DMS153 (cell line): ENCODE results near the gene ZC3H18.
"Not testable (repeated sequence)": the region's sequence is repeated elsewhere in the genome, so short reads cannot be mapped to it uniquely, and the experiment has no call there.

Source experiments
- DNase-seq: peaks from one replicate; lab custom pipeline; 2025; lab: John Stamatoyannopoulos, UW

Gene ZC3H18

DNA sequence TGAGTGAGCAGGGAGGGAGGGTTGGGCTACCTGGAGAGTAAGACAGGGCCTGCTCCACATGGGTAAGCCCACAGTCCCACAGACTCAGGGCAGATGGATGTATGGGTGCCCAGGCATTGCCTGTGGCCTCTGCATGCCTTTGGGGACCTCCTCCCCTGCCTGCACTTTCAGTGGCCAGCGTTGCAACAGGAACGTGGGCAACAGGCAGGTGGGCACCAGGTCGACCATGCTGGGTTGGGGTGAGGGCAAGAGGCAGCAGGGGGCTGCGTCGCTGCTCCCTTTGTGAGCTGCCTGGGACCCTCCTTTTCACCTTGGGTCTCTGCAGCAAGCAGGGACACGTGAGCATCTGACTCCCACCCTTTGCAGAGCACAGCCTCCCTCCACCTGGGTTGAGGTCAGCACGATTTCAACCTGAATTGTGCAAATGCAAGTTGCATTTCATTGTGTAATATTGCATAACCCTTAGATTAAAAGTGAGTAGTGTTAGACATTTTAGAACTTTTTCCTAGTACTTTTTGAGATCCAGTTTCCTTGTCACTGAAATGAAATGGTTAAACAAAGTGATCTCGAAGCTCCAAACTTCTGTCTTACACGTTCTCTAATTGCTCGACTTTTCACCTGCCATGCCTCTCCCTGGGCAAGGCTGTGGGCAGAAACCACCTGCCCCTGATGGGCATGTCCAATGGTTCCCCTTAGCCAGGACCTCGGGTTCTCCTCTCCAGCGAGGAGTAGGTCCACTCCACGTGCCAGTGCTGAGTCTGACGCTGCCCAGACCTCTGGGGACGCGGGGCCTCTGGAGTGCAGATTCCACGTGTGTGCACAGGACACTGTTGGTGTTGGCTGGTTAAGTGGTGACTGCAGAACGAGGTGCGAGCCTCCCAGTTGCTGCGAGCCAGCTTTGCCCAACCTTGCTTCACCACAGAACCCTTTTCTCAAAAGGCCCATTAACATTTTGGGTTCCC is 35.3 kb downstream of the ZC3H18 start:
- DNase-seq, result no peak

DNA sequence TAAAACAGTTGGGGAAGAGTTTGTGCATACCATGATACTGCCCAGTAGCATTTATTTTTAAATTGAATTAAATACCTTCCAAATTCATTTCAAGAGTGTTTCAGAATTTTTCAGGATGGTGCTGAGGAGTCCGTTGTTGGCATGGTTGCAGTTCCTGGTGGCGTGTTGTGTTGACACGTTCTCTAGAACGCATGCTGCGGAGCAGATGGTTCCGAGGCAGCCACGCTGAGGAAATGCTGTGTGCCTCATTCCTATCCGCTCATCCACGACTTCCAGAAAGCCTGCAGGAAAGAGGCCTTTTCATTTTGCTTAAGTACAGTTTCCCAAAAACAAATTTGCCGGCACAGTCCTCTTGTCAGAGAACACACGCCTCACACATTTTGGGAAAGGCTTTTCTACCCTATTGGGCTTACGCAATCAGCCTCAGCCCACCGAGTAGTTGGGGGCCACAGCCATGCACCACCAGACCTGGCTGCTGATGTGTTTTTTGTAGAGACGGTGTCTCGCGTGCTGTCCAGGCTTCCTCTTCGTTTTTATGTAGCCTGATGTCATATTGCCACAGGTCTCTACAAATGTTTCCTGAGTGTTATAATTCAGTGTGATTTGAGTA is 36.0 kb downstream of the ZC3H18 start:
- no peak for DNase-seq

DNA sequence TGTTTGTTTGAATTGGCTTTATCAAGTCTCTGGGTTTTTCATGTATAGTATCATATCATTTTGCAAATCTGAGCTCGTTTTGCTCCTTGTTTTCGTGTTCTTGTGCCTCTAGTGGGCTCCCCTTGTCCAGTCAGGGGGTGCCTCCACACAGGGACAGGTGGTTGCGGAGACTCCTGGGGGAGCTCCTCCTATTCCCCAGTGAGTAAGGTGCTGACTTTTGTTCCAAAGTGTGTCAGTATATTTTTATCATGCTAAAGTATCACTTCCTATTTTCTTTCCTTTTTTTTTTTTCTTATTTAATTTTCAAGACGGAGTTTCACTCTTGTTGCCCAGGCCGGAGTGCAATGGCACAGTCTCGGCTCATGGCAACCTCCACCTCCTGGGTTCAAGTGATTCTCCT is 37.9 kb downstream of the ZC3H18 start:
- no peak for DNase-seq

DNA sequence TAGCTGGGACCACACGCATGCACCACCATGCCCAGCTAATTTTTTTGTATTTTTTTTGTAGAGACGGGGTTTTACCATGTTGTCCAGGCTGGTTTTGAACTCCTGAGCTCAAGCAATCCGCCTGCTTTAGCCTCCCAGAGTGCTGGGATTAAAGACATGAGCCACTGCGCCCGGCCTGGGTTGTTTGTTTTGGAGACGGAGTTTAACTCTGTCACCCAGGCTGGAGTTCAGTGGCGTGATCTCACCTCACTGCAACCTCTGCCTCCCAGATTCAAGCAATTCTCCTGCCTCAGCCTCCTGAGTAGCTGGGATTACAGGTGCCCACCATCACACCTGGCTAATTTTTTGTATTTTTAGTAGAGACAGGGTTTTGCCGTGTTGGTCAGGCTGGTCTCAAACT is 39.2 kb downstream of the ZC3H18 start:
- not testable (repeated sequence) for DNase-seq

DNA sequence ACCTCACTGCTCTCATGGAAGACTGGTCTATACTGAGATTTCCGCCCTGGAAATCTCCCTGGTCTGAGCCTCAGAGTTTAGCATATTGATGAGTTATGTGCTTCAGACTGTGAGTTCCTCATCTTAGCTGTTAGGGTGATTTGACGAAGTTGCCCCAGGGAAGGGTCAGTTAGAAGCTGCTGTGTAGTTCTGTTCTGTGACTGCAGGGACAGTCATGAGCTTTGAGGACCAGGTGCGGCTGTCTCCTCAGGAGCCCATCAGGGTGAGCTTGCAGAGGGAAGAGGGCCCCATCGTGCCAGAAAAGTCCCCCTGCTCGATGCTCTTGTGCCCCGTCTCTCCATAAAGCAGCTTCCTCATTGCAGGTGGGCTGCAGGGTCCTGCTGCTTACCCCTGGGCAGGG is 39.9 kb downstream of the ZC3H18 start:
- no peak for DNase-seq

DNA sequence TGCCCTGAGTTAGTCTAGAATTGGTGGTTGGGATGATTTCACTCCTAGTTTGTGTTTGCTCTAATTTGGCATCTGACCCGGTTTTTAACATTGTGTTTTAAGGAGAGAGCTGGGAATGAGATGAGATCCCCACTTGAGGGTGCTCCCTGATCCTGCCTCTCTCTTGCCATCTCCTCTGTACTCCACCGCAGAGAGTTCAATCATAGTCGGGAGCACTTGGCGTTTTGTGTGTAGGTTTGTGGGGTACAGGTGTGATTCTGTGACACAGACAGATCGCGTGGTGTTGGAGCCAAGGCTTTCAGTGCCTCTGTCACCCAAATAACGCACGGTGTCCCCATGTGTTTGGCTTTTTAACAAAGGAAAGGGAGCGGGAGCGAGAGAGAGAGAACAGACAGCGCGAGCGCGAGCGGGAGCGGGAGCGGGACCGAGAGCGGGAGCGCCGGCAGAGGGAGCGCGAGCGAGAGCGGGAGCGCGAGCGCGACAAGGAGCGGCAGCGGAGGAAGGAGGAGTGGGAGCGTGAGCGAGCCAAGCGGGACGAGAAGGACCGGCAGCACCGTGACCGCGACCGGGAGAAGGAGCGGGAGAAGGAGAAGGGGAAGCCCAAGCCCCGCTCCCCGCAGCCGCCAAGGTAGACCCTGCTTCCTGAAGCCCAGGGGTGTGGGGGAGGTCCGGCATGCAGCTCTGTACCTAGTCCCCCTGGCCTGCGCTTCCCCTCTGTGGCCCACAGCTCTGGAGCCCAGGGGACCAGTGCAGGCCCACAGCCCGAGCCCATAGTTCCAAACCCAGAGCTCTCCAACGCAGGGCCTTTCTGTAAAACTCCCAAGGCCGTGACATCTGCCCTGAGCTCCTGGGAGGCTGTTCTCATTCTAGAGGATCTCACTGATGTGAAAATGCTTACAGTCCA is 41.0 kb downstream of the ZC3H18 start:
- no peak for DNase-seq

DNA sequence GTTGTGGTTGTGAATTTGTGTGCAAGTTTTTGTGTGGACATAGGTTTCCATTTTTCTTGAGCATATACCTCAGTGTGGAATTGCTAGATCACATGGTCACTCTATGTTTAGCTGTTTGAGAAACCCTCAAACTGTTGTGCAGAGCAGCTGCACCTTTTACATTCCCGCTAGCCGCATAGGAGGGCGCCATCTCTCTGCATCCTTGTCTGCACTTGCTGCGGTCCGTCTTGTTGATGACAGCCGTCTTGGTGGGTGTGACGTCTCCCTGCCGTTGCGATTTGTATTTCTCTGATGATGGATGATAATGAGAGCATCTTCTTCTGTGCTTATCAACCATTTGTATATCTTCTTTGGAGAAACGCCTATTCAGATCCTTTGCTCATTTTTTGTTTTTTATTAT is 43.1 kb downstream of the ZC3H18 start:
- no peak for DNase-seq

DNA sequence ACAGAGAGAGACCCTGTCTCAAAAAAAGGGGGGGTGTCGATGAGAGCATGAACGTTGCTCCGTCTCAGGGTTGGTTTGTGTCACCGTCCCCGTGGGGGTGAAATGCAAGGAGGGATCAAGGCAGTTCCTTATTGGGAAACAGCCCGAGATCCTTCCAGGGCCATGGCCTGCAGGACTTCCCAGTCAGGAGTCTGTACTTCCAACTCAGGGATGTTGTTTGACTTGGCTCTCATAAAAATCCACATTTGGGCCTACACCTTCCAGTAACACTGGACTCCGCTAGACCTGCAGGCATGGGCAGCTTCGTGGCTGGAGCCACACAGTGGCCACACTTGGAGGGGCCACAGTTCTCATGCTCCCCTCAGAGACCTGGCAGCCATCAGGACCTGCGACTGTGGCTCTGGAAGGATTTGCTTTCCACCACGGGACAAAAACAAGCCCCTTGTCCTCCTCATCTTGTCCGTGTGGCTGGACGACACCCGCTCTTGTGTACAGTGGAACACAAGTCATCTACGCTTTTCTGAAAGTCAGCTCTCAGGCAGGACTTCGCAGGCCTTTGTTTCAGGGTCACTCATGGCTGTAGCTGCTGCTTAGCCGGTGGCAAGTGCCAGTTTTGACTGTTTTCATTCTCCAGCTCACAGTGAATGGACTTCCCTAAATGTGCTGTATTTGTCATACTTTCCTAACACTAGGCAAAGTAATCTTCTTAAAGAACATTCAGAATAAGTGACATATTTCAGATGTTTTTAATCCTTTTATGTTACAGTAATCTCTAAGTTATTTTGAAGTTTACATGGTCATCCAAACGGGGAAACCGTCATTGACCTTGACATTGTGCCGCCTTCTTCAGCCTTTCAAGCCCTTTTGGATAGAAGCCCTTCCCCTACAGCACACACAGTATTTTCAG is 44.0 kb downstream of the ZC3H18 start:
- no peak for DNase-seq

DNA sequence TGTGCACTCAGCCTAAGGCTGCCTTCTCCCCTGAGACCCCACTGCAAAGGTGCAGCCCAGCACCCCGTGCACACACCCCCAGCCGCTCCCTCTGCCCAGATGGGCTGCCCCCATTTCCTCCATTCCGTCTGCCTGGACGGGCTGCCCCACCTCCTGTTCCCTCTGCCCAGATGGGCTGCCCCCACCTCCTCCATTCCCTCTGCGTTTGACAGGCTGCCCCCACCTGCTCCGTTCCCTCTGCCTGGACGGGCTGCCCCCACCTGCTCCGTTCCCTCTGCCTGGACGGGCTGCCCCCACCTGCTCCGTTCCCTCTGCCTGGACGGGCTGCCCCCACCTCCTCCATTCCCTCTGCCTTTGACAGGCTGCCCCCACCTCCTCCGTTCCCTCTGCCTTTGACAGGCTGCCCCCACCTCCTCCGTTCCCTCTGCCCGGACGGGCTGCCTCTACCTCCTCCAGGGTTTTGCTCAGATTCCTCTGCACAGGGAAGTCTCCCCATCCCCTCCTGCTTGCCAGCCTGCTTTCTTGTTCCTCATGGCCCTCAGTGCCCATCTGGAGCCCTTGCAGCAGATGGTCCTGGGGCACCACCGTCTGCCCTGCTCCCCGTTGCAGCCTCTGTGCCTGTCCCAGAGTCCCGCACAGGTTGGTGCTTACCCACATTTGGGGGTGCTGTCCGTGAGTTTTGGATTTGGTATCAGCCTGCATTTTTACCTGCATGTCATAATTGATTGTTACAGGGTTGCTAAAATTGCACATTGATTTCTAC is 44.8 kb downstream of the ZC3H18 start:
- DNase-seq, result no peak

DNA sequence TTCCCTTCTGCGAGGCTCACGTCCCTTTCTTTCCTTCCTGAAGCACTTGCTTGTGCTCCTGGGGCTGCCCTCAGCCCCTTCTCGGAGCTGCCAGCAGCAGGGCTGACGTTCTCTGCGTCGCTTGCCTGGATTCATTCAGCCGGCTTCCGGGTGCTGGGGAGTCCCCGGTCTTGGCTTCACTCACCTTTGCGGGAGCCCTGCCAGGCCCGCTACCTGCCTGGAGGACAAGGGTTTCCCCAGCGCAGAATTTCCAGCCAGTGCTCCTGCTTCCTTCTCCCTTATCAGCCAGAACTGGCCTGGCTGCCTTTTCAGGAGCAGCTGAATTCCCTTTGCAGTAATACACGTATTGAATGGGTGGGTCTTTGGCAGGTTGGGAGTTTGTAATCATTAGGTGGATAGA is 46.1 kb downstream of the ZC3H18 start:
- DNase-seq, result peak; percentile 68

DNA sequence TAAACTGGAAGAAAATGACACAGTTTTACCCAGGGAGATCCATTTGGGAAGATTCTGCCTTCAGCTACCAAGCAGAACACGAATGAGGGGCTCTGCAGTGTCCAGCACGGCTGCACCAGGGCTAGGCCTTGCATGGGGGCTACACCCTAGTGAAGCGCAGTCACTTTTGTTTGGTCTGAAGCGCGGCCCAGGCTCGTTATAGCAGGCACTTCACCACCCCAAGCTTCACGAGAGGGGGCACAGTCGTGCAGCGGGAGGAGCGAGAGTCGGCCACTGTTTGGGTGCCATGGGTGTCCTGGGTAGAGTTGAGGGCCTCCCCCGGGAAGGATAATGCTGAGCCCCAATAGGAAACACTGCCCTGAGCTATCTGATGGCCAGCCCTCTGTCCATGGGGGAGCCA is 46.5 kb downstream of the ZC3H18 start:
- DNase-seq, result no peak

DNA sequence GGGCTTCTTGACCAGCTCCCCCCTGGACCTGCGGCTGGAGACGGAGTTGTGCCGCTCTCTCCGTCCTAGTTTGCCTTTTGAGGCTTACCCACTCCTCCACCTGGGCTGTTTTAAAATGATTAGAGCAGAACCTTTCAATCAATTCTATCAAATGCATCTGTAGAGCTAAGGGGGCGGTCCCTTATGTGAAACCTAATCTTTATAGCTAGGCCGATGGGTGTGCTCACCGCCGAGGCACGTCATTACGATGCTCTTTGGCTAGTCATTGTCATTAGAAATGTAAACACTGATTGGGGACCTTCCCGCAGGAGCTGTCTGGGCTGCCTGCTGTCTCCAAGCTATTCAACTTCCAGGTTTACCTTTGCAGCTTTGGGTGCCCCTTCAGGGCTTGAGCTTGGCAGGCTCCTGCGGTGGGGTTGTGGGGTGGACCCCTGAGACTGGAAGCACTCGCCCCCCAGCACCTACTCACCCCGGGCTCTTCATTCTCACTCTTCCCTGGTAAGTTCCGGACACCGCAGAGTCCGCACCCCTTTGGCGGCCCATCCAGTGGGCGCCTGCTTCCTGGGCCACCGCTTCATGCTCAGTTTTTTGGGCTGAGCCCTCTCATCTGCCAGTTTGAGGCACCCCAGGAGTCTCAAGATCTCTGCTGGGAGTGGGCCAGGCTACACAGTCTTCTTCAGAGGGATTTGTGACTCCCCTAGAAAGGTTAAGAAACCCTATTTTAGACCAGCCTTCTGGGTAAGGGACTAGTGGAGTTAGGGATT is 47.2 kb downstream of the ZC3H18 start:
- peak; percentile 87 for DNase-seq

DNA sequence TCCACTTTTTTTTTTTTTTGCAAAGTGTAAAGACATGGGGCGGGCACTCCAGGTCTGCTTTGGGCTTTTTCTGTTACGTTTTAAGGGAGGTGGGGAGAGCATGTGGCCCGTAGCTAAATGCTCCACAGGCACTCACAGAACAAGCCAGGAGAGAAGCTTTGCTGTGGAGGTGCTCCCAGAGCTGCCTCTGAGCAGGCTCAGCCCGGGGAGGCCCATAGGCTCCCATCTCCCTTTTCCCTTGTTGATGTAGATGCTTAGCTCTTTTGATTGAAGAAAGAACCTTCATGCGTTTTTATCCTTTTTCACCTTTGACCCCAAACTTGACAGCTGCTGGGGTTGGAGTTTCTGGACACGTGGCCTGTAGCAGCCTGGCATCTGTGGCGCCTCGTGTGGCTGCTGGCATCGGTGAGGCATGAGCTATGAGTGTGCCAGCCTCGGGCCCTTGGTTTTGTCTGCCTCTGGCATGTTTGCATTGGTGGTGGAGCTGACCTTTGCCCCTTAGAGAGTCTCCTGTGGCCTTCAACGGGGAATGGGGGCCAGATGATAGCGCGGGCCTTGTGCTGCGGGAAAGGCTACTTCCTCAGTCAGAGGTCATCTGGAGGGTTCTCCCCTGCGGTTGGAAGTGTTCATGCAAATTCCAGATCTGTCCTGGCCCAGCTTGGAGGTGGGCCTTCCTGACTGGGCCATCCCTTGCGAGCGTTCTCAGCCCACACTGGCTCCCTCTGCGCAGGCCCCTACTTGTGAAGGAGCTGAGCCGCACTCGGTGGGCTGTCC is 48.2 kb downstream of the ZC3H18 start:
- no peak for DNase-seq

DNA sequence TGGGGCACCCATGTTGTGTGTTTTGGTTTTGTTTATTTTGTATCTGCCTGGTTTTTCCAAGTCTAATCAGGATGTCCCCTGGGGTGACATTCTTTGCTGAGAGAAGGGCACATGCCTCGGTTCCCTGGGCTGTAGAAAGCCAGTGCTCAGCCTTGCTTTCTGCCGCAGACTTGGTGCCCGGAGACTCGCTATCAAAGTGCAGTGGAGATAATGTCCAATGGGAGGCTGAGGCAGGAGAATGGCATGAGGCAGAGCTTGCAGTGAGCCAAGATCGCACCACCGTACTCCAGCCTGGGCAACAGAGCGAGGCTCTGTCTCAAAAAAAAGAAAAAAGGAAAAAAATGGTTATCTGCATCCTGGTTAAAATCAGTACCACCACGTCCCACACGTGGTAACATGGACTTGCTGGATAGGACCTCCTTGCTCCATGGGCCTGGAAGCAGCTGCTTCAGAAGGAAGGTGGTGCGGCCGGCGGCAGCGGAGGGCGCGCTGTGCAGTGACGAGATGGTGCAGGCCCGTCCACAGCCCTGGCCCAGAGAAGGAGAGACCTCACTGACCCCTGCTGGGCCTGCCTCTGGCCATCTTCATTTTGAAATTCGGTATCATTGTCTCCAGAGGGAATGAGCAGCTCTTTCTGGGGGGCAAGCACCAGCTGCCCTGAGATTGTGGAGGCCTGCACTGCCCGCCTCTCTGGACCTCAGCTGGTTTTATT is 48.9 kb downstream of the ZC3H18 start:
- DNase-seq, result no peak

DNA sequence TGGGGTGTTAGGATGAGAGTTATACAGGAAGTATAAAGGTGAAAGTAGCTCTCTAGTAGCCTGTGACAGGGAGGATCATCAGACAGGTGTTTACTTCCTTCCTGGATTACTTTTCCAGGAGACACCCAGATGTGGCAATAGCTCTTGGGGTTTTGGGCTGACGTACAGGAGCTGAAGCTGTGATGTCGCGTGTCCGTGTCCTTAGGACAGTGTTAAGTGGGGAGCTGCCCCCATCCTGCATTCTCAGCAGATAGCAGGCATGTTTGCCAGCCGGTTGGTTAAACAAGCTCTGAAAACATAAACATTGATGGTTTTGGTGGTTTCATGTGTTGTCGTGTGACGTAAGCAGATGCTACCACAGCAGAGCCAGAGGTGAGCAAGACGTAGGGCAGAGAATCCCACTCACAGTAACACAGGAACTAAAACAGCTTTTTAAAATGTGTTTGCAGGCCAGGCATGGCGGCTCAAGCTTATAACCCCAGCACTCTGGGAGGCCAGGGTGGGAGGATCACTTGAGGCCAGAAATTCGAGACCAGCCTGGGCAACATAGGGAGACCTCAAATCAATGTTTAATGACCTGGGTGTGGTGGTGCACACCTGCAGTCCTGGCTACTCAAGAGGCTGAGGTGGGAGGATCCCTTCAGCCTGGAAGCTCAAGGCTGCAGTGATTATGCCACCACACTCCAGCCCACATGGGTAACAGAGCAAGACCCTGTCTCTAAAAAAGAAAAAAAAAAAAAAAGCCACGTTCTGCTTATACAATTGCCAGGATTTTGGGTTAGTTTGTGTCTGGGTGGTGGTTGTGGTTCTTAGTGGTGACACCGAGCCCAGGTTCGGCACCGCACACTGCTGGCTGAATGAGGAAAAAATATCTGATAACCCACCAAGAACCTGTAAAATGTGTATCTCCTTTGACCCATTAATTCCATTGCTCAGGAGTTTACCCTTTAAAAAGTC is 49.9 kb downstream of the ZC3H18 start:
- DNase-seq, result no peak

DNA sequence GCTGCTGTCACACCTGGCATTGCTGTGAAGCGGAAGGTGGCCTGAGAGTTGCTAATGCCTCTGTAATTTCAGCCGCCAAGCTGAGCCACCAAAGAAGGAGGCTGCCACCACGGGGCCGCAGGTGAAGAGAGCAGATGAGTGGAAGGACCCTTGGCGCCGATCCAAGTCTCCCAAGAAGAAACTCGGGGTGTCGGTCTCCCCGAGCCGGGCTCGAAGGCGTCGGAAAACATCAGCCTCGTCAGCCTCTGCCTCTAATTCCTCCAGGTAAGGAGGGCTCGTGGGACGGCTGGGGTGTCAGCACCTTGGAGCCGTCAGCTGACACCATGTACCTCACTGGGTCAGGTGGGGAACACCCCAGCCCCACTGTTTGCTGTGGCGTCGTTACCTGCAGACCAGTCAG is 51.9 kb downstream of the ZC3H18 start:
- DNase-seq, result no peak

DNA sequence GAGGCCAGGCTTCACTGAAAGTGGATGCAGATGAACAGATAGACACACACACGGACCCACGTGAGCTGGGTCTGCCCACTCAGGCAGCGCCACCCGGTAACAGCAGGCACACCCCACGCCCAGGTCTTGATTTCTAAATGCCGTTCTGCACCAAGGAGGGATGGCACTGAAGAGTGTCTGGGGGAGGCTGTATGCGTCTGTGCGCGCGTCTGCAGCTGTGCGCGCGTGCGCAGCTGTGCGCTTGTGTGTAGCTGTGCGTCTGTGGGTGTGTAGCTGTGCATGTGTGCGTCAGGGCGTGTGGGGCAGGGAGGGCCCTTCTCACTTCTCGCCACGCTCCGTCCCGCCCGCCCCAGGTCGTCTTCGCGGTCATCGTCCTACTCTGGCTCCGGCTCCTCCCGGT is 52.7 kb downstream of the ZC3H18 start:
- no peak for DNase-seq
